GM19238 (cell line): ENCODE measurements around the gene KIF1B.
A peak's percentile ranks its signal among the peaks of the same experiment; 100 is the strongest.

Experiments
- DNase-seq: peaks from one replicate; pipeline ENCODE4 v3.0.0; 2011; ENCODE audit warnings: low spot score; ENCODE audit not compliant: insufficient read length

KIF1B gene, protein sequence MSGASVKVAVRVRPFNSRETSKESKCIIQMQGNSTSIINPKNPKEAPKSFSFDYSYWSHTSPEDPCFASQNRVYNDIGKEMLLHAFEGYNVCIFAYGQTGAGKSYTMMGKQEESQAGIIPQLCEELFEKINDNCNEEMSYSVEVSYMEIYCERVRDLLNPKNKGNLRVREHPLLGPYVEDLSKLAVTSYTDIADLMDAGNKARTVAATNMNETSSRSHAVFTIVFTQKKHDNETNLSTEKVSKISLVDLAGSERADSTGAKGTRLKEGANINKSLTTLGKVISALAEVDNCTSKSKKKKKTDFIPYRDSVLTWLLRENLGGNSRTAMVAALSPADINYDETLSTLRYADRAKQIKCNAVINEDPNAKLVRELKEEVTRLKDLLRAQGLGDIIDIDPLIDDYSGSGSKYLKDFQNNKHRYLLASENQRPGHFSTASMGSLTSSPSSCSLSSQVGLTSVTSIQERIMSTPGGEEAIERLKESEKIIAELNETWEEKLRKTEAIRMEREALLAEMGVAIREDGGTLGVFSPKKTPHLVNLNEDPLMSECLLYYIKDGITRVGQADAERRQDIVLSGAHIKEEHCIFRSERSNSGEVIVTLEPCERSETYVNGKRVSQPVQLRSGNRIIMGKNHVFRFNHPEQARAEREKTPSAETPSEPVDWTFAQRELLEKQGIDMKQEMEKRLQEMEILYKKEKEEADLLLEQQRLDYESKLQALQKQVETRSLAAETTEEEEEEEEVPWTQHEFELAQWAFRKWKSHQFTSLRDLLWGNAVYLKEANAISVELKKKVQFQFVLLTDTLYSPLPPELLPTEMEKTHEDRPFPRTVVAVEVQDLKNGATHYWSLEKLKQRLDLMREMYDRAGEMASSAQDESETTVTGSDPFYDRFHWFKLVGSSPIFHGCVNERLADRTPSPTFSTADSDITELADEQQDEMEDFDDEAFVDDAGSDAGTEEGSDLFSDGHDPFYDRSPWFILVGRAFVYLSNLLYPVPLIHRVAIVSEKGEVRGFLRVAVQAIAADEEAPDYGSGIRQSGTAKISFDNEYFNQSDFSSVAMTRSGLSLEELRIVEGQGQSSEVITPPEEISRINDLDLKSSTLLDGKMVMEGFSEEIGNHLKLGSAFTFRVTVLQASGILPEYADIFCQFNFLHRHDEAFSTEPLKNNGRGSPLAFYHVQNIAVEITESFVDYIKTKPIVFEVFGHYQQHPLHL (N-terminal part only)

DNA sequence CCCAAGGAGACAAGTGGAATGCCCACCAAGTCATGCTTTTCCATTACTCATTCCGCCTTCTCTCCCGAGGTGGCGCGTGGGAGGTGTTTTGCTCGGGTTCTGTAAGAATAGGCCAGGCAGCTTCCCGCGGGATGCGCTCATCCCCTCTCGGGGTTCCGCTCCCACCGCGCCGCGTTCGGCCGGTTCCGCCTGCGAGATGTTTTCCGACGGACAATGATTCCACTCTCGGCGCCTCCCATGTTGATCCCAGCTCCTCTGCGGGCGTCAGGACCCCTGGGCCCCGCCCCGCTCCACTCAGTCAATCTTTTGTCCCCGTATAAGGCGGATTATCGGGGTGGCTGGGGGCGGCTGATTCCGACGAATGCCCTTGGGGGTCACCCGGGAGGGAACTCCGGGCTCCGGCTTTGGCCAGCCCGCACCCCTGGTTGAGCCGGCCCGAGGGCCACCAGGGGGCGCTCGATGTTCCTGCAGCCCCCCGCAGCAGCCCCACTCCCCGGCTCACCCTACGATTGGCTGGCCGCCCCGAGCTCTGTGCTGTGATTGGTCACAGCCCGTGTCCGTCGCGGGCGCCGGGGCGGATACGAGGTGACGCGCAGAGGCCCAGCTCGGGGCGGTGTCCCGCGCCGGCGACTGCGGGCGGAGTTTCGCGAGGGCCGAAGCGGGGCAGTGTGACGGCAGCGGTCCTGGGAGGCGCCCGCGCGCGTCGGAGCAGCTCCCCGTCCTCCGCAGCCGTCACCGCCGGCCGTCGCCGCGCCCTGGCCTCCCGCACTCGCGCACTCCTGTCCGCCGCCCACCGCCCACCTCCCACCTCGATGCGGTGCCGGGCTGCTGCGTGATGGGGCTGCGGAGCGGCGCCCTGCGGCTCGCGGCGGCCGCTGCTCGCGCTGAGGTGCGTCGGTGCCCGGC is at the start of gene KIF1B:
Gene KIF1B, plus strand, starts transcription at position 666 of the 906 bp plus-strand sequence. CDS start 21,759 bp downstream, outside the sequence.
- peak; percentile 100 for DNase-seq

DNA sequence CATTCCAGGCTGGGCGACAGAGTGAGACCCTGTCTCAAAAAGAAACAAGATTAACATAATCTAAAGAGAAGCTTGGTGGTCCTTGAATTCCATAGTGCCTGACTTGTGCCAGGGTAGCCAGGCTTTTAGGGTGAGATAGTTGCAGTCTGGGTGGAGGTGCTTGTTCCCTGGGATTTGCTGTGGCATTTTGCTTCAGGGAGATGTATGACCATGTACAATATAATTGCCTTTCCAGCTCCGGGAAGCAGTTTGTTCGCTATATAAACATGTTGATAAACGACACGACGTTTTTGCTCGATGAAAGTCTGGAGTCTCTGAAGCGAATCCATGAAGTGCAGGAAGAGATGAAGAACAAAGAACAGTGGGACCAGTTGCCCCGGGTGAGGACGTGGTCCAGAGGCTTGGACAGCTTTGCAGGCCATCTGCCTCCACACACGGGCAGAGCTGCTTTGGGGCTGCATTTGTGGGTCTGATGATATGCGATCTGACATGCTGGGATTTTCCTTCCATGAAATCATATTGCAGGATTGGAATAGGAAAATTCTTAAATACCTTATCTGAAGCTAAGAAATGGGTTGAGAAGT is 49.4 kb upstream of the KIF1B start:
- no peak for DNase-seq

DNA sequence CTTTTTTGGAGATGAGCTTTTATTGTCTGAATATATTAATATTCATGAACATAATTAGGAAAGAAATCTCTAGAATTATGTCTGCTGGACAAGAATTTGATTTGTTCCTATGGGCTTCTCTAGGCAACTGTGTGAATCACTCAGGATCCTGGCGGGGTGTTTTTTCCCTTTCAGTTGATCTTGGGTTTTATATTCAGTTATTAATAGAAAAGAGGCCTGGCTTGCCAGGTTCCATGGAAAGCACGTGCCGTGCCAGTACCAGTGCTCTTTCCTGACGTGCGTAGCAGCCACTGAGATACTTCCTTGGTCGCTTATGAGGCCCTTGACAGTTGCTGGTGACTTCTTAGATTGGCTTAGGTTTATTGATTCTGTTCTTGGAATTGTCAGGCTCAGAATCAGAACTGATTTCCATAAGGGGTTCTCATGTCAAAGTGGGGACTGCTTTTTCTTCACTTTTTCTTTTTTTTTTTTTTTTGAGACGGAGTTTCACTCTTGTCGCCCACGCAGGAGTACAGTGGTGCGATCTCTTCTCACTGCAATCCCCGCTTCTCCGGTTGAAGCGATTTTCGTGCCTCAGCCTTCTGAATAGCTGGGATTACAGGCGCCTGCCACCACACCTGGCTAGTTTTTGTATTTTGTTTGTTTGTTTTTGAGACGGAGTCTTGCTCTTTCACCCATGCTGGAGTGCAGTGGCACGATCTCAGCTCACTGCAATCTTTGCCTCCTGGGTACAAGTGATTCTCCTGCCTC is 48.7 kb upstream of the KIF1B start:
- no peak for DNase-seq

DNA sequence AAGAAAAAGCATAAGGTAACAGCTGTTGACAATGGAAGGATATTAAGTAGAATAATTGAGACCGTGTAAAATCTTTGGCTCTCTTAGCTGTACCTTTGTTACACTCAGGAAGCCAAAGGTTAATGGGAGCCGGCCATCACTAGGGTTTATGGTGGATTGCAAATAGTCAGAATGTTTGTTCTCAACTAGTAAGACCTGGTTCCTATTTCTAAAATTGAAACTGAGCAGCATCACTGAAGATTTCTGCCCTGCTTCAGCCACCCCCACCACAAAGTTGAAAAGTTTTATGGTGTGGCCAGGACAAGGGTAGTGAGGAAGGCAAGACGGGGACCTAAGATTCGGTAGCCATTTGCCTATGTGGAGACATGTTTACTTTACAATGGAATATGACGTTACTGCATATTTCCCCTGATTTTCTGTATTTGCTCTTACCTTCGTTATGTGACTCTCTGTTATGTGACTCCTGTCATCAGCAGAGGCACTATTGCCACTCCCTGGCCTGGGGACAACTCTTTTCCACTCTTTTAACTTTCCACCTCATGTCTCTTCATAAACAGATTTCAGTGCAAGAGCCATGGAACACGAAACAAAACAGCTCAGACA is 41.4 kb upstream of the KIF1B start:
- no peak for DNase-seq

DNA sequence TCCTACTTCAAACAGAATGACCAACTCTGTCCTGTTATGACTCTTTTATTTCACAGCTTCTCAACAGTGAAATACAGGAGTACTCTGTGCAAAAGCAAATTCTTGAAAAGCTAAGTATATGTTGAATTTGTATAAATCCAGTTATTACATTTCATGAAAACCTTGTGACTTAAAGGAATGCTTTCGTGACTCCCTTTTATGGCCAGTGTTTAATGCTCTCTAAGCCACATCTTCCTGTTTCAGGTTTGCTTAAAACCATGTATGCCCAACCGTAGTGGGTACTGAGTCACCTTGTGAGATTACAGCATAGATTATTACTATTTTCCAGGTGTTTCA is 40.2 kb upstream of the KIF1B start:
- DNase-seq = peak; percentile 30

DNA sequence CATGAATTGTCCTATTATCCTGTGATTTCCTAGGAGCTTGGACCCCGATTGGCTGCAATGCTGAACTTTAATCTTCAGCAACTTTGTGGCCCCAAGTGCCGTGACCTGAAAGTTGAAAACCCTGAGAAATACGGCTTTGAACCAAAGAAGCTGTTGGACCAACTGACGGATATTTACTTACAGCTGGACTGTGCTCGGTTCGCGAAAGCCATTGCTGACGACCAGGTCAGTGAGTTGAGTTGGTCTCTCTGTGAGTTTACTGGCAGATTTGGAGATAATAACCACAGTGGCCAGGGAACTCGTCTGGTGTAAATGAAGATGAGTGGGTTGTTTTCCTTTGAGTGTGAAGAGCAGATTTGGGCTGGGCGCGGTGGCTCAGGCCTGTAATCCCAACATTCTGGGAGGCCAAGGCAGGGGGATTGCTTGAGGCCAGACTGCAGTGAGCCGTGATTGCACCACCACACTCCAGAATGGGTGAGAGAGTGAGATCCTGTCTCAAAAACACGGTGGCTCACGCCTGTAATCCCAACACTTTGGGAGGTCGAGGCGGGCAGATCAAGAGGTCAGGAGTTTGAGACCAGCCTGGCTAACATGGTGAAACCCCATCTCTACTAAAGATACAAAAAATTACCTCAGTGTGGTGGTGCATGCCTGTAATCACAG is 39.1 kb upstream of the KIF1B start:
- no peak for DNase-seq

DNA sequence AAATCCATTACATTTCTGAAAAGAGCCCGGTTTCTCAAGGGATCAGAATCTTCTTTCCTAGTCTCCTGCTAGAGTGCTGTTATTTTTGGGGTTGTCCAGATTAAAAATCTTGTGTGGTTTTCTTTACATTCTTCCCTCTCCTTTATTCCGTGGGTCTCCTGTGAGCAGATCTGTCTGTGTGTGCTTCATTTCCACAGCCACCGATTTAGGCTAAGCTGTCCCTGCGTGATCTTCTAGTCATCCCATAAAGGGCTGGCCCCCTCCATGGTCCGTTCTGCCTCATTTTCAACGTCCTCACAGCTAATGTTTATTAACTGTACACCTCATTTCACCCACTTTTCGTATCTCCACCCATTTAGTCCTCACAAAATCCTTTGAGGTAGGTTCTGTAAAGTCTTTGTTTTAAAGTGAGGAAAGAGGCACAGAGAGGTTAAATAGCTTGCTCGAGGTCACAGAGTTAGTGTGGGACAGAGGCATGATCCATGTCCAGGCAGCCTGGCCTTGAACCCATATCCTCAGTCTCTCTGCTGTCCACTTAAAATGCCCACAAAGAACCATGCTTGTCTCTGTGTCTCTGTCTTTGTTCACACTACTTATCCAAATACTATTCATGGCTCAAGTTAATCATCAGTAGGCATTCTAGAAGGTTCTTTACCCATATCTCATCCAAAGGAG is 38.2 kb upstream of the KIF1B start:
- no peak for DNase-seq

DNA sequence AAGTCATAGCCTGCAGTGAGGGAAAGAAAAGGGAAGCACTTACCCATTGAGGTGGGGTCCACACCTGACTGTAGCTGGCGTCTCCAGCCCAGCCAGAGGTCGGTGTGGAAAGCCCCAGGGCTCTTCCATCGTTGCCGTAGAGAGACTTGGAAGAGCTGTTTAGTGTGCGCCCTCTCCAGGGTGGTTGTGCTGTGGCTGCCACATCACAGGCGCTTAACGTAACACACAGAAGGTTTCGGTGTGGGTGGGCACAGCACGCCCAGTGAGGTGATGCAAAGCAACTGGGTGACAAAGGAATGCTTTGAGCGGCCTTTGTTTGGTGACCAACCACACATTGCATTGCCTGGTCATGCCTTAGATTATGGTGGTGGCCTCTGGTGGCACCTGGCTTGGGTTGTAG is 36.8 kb upstream of the KIF1B start:
- no peak for DNase-seq

DNA sequence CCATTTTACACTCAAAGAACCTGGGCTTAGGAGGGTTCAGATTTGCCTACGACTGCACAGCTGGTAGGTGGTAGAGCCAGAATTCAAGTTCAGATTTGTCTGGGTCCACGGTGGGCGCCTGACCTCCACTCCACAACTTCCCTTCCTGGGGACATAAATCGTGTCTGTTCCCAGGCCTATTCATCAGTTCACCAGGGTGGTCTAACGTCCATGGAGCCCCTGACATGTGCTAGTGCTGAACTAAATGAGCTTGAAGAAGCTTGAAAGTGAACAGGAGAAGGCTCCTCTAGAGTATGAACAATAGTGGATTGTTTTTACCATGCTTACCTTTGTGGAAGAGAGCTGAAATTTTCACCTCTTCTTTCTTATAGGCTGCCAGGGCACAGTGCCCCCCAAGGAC is 32.5 kb upstream of the KIF1B start:
- DNase-seq = no peak

DNA sequence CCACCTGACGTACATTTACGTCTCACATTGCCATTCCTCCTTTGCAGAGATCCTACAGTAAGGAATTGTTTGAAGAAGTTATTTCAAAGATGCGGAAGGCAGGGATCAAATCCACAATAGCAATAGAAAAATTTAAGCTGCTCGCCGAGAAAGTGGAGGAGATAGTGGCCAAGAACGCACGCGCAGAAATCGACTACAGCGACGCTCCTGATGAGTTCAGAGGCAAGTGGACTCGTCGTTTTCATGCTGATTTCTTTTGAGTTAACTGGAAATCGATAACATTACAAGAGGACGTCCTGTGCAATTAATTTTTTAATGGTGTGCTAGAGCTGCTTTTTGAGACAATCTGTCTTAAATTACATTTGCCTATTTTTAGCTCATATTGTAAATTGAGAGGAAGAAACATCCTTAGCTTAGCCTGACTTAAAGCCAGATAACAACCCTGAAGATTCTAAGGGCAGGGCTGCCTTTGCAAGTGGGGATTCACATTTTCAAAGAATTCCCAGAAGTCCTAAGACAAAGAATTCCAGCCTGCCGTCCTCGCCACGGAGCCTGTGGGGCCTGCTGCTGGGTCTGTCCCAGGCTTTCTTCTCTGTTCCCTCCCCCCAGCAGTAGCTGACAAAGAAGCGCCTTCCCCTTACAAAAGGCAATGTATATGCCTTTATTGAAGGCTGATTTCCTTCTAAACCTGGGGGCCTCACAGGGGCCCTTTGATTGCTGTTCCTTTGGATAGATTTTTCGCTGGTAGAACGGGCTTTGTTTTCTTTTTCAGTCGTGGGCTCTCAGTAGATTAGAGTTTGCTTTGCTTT is 31.6 kb upstream of the KIF1B start:
- no peak for DNase-seq

DNA sequence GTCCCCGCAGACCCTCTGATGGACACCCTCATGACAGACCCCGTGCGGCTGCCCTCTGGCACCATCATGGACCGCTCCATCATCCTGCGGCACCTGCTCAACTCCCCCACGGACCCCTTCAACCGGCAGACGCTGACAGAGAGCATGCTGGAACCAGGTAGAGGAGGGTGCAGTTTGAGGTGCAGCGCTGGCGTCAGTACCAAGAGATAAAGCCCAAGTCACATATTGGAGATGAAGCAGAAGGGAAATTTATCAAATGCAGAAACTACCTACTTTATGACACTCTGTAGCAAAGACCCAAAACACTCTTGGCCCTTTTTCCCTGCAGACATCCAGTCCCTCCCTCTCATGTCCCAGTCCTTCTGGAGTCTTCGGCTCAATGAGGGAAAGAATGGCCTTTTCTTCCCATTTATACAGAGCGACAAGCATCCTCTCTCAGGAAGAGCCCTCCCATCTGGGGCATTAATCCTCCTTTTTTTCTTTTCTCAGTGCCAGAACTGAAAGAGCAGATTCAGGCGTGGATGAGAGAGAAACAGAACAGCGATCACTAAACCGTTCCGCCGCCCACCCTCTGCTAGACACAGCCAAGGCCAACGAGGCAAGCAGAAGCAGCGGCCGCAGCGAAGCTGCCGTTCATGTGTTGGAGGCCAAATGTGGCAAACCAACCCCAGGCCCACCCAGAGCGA is 30.8 kb upstream of the KIF1B start:
- no peak for DNase-seq

DNA sequence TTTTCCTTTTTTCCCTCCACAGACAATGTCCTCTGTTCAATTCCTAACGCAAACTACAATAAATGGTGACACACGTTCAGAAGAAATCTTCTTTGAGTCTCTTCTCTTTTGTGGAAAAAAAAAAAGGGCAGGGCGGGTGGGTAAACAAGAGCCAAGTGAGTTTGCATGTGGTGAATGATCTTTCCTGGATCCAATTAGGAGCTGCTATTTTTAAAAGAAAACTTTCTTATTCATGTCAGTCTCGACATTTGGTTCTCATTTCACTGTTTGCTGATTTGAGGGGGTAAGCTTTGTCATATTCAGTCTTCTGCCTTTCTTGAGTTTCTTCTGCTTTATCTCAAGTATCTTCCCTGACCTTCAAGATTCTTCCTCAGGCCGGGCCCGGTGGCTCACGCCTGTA is 29.2 kb upstream of the KIF1B start:
- DNase-seq = no peak

DNA sequence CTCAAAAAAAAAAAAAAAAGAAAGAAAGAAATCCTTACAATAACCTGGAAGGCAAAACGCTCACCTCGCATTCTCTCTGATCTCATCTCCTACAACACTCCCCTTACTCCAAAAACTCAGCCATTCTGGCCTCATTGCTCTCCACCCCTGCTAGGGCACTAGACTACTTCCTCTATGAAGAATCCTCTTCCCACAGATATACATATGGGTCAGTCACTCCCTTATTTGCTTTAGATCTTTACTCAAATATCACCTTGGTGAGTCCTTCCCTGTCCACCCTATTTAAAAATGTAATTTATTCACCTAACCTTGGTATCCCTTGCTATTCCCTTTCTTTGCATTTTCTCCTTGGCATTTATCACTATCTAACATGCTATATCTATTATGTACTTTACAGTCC is 24.6 kb upstream of the KIF1B start:
- DNase-seq = no peak

DNA sequence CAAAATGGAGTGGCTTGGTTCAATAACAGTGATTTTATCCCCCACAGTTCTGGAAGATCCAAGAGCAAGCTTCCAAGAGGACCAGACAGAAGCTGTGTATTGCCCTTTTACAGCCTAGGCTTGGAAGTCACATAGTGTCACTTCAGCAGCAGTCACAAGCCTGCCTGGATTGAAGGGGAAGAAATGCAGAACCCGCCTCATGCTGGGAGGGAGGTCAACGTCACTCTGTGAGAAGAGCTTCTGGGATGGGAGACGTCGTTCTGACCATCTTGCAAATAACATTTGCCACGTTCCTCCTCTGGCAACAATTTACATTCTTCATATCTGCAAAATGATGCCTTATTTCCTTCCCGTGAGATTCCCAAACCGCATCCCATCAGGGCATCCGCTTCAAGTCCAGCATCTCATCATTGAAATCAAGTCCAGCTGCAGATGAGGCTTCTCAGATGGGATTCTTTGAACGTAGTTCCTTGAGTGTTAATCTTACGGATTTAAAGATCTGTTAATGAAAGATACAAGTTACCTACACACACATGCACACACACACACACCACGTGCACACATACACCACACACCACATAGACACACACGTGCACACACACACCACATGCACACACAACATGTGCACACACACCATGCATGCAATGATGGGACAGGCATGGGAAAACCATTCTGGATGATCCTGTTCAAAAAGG is 23.9 kb upstream of the KIF1B start:
- DNase-seq = no peak

DNA sequence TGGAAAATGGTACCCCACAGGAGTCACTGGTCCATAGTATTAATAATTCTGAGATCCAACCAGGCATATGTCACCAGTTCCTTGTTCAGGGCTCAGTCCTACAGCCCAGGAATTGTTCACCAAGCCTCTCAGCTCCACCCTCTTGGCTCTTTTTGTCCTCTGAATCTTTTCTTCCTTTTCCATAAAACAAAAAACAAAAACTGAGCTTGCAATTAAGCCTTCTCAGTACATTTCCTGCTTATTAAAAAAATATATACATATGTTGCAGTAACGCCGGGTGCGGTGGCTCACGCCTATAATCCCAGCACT is 23.4 kb upstream of the KIF1B start:
- no peak for DNase-seq

DNA sequence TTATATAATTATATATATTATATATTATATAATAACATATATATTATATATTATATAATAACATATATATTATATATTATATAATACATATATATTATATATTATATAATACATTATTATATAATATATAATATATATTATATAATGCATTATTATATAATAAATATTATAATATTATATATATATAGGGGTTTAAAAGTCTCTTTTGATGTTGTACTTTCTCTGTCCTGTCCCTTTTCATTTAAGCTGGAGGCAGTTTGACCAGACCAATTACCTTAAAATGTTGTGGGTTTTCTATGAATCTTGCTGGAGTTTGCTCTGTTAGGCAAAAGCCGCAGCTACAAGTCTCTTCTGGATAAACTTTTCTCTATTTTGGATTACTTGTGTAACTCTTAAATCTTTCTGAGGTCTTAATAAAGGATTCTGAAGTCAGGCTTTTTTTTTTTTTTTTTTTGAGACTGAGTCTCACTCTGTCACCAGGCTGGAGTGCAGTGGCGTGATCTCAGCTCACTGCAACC is 22.2 kb upstream of the KIF1B start:
- no peak for DNase-seq
